Measurements from ENCODE around the gene RAB21. TPM values are rescaled to one million over a fixed set of nuclear protein-coding genes. Genes with fewer than 3 reads are reported as not detected.

The RAB21 gene
- total RNA-seq, 1 donor: 12.7 TPM

Other genes starting within 250 kb of the RAB21 start
- 33.3 and 36.6 TPM in 2 replicates for gene ZFC3H1, start 91.0 kb upstream of the RAB21 start, total RNA-seq
- 3.3 and 3.8 TPM in 2 replicates for gene THAP2, start 90.6 kb upstream of the RAB21 start, total RNA-seq
- 29.2 and 31.1 TPM in 2 replicates for gene TMEM19, start 68.8 kb upstream of the RAB21 start, total RNA-seq
- gene TBC1D15, start 84.9 kb downstream of the RAB21 start, total RNA-seq: 30.4 and 30.9 TPM in 2 replicates
- under 0.01 TPM in 1 of 2 replicates, not detected in the other for gene TPH2, start 184.0 kb downstream of the RAB21 start, total RNA-seq